Measurements from ENCODE around the gene STARD13. TPM values are rescaled to one million over a fixed set of nuclear protein-coding genes. Genes with fewer than 3 reads are reported as not detected.

Gene STARD13
- total RNA-seq, 2 experiments from 2014 or later = 0.48 to 0.99 TPM

GRCh38 chr13:33279414-33280278 is 5.9 kb downstream of the STARD13 start:
- POLR2A ChIA-PET = no interaction called here
- DNase-seq = no peak
- Mint-ChIP-seq H3K27me3 (peaks cover 22% of the 10 kb centered on the region), H3K9me3 (no peaks in the 10 kb centered on the region), H3K27ac (no peak overlapping the region), H3K4me3 (no peak overlapping the region), H3K4me1 (ENCODE audit: low read depth) (no peaks in the 10 kb centered on the region), H3K36me3 (no peaks in the 10 kb centered on the region)
- CTCF ChIA-PET = no interaction called here
- intact Hi-C loops (cut with micrococcal nuclease) = no loop called here

DNA sequence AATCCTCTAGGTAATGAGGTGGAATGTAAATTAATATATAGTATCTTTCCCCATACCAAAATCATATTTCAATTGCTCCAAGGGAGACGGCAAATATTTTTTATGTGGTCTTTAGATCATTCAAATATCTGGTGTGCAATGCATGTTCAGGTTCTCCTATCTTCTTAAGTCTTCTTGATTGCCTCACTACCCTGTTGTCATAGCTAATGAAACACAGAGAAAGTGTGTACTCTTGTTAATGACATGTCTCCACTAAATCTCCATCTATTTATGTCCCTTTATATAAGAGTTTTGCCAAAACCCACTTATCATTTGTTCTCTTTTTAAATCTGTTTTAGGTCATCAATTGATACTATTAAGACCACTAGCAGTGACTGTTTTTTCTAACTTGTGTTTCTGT is 6.6 kb downstream of the STARD13 start:
- Mint-ChIP-seq H3K27me3 (peaks cover 19% of the 10 kb centered on the region), H3K9me3 (no peaks in the 10 kb centered on the region), H3K36me3 (no peaks in the 10 kb centered on the region), H3K4me1 (ENCODE audit: low read depth) (no peaks in the 10 kb centered on the region), H3K27ac (no peak overlapping the region), H3K4me3 (no peak overlapping the region)
- DNase-seq = no peak
- intact Hi-C loops (cut with micrococcal nuclease) = no loop called here
- ChIA-PET CTCF (no interaction called here), POLR2A (no interaction called here)

DNA sequence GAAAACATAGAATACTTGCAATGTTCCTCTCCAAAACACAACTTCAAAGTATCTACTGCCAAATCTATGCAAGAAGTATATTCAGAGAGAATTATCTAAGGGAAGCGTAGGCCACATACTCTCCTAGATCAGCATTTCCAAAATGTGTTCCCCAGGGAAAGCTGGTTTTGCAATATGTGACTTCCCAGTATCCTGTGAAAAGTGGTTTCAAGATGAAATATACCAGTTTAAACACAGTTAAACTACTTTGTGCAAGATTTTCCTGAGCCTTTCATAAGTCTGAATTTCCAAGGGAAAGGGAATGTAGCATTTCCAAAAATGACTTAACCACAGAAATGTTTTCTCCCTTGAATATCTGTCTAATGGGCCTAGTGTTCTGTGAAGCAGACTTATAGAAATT is 7.6 kb downstream of the STARD13 start:
- ChIA-PET CTCF (no interaction called here), POLR2A (no interaction called here)
- no peak for DNase-seq
- no peaks in the 10 kb centered on the region for H3K4me1 Mint-ChIP-seq (ENCODE audit: low read depth)
- no peaks in the 10 kb centered on the region for H3K9me3 Mint-ChIP-seq
- H3K27me3 Mint-ChIP-seq = peaks cover 17% of the 10 kb centered on the region
- intact Hi-C loops (cut with micrococcal nuclease) = no loop called here
- no peak overlapping the region for H3K4me3 Mint-ChIP-seq
- no peak overlapping the region for H3K27ac Mint-ChIP-seq
- no peaks in the 10 kb centered on the region for H3K36me3 Mint-ChIP-seq

DNA sequence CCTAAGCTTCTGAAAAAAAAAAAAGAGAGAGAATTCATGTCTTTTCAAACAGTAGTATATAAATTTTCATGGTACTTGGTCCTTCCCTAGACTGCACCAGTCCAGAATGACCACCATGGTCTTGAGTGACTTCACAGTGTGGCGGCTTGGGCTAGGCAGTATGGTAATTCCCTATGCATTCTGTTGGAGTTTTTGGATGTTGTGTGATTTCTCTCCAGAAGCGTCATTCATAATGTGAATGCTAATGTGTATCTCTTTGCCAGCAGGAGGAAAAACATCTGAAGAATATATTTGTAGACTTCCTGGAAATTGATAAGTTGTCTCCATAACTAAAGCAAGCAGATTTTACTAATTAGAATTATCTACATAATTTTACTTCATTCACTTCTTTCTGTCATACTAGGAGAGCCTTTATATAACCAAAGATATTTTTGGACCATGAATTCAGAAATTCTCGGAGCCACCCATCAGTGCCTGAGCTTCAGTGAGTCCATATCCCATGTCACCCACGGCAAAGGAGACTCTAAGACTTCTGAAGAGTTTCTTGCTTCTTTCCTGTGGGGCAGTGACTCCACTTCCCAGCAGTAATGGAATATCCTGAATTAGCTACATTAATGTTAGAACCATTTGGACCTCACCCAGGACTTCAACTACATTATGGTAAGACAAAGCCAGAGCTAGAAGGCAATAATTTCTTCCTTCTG is 8.4 kb downstream of the STARD13 start:
- Mint-ChIP-seq H3K4me1 (ENCODE audit: low read depth) (no peaks in the 10 kb centered on the region), H3K9me3 (no peaks in the 10 kb centered on the region), H3K36me3 (no peaks in the 10 kb centered on the region), H3K27me3 (peaks cover 23% of the 10 kb centered on the region), H3K27ac (no peak overlapping the region), H3K4me3 (no peak overlapping the region)
- POLR2A ChIA-PET = no interaction called here
- DNase-seq = no peak
- intact Hi-C loops (cut with micrococcal nuclease) = no loop called here
- CTCF ChIA-PET = no interaction called here

- no peak overlapping the region for H3K27ac Mint-ChIP-seq
- no peak overlapping the region for H3K4me3 Mint-ChIP-seq
- peaks cover 18% of the 10 kb centered on the region for H3K27me3 Mint-ChIP-seq
- H3K36me3 Mint-ChIP-seq = no peaks in the 10 kb centered on the region
- no peaks in the 10 kb centered on the region for H3K4me1 Mint-ChIP-seq (ENCODE audit: low read depth)
- intact Hi-C loops (cut with micrococcal nuclease) = no loop called here
- CTCF ChIA-PET = no interaction called here
- no peak for DNase-seq
- no peaks in the 10 kb centered on the region for H3K9me3 Mint-ChIP-seq
- POLR2A ChIA-PET = no interaction called here
Observed at GRCh38 chr13:33276570-33276969, 9.0 kb downstream of the STARD13 start.

GRCh38 chr13:33275916-33276315 is 9.6 kb downstream of the STARD13 start:
- no peak overlapping the region for H3K27ac Mint-ChIP-seq
- intact Hi-C loops (cut with micrococcal nuclease) = no loop called here
- CTCF ChIA-PET = no interaction called here

GRCh38 chr13:33274264-33274663 is 11.3 kb downstream of the STARD13 start:
- ChIA-PET POLR2A (no interaction called here), CTCF (no interaction called here)
- H3K27me3 Mint-ChIP-seq = peaks cover 16% of the 10 kb centered on the region
- intact Hi-C loops (cut with micrococcal nuclease) = no loop called here
- H3K4me3 Mint-ChIP-seq = no peak overlapping the region
- H3K9me3 Mint-ChIP-seq = no peaks in the 10 kb centered on the region
- DNase-seq = no peak
- no peaks in the 10 kb centered on the region for H3K36me3 Mint-ChIP-seq
- no peak overlapping the region for H3K27ac Mint-ChIP-seq
- no peaks in the 10 kb centered on the region for H3K4me1 Mint-ChIP-seq (ENCODE audit: low read depth)

More at GRCh38 chr13:33275916-33276315, 9.6 kb downstream of the STARD13 start:
- Mint-ChIP-seq H3K4me3 (no peak overlapping the region), H3K36me3 (no peaks in the 10 kb centered on the region), H3K4me1 (ENCODE audit: low read depth) (no peaks in the 10 kb centered on the region), H3K27me3 (peaks cover 18% of the 10 kb centered on the region), H3K9me3 (no peaks in the 10 kb centered on the region)
- POLR2A ChIA-PET = no interaction called here
- DNase-seq = no peak

- POLR2A ChIA-PET = no interaction called here
- CTCF ChIA-PET = no interaction called here
- no peaks in the 10 kb centered on the region for H3K36me3 Mint-ChIP-seq
Observed at GRCh38 chr13:33272531-33273124, 12.9 kb downstream of the STARD13 start.

DNA sequence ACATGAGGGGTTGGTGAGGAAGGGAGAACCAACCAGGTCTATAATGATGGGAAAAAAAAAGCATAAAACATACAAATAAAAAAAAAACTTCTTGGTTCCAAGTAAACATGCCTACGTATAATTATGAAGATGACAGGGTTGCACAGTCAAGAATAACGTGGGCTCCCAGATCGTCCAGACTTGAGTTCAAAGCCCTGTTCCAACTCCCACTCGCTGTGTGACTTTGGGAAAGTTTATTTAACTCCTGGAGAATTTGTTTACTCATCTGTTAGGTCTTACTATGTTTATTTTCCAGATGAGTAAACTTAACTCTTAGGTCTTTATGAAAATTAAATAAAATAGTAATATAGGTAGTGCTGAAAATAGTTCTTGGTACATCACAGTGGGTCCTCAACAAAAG is 13.8 kb downstream of the STARD13 start:
- Mint-ChIP-seq H3K27ac (no peak overlapping the region), H3K9me3 (no peaks in the 10 kb centered on the region), H3K36me3 (no peaks in the 10 kb centered on the region), H3K4me3 (no peak overlapping the region), H3K4me1 (ENCODE audit: low read depth) (no peaks in the 10 kb centered on the region), H3K27me3 (peaks cover 11% of the 10 kb centered on the region)
- POLR2A ChIA-PET = no interaction called here
- intact Hi-C loops (cut with micrococcal nuclease) = no loop called here
- no peak for DNase-seq
- CTCF ChIA-PET = no interaction called here

More at GRCh38 chr13:33272531-33273124, 12.9 kb downstream of the STARD13 start:
- no peaks in the 10 kb centered on the region for H3K4me1 Mint-ChIP-seq (ENCODE audit: low read depth)
- intact Hi-C loops (cut with micrococcal nuclease) = no loop called here
- H3K9me3 Mint-ChIP-seq = no peaks in the 10 kb centered on the region
- H3K27ac Mint-ChIP-seq = no peak overlapping the region
- DNase-seq = no peak
- peaks cover 11% of the 10 kb centered on the region for H3K27me3 Mint-ChIP-seq
- no peak overlapping the region for H3K4me3 Mint-ChIP-seq

GRCh38 chr13:33270895-33271538 is 14.5 kb downstream of the STARD13 start:
- intact Hi-C loops (cut with micrococcal nuclease) = no loop called here
- H3K36me3 Mint-ChIP-seq = no peaks in the 10 kb centered on the region
- POLR2A ChIA-PET = no interaction called here
- H3K27me3 Mint-ChIP-seq = peaks cover 11% of the 10 kb centered on the region
- H3K9me3 Mint-ChIP-seq = no peaks in the 10 kb centered on the region
- no peak overlapping the region for H3K4me3 Mint-ChIP-seq
- CTCF ChIA-PET = no interaction called here
- no peak for DNase-seq
- H3K27ac Mint-ChIP-seq = no peak overlapping the region
- H3K4me1 Mint-ChIP-seq (ENCODE audit: low read depth) = no peaks in the 10 kb centered on the region

GRCh38 chr13:33265607-33266006 is 19.9 kb downstream of the STARD13 start:
- no peaks in the 10 kb centered on the region for H3K9me3 Mint-ChIP-seq
- no peaks in the 10 kb centered on the region for H3K4me1 Mint-ChIP-seq (ENCODE audit: low read depth)
- ChIA-PET CTCF (no interaction called here), POLR2A (no interaction called here)
- H3K27ac Mint-ChIP-seq = no peak overlapping the region
- H3K36me3 Mint-ChIP-seq = no peaks in the 10 kb centered on the region
- peaks cover 4% of the 10 kb centered on the region for H3K27me3 Mint-ChIP-seq
- no peak for DNase-seq
- no peak overlapping the region for H3K4me3 Mint-ChIP-seq
- intact Hi-C loops (cut with micrococcal nuclease) = no loop called here

DNA sequence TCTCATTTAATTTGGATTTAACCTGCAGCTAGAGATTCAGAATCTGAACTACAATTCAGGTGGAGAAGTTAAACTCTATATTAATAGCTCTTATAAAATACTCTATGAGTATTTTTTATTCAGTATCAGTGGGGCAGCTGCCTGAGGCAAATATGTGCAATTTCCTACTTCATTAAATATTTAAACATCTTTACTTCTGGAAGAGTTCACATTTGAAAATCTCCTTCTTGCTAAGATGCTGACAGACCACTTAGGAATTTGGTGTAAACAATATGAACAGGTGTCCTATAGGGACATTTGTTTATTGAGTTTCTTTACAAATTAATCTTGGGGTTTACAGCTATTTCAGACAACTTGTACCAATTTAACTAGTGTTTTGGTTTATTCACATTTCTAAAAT is 20.4 kb downstream of the STARD13 start:
- CTCF ChIA-PET = no interaction called here
- no peak overlapping the region for H3K4me3 Mint-ChIP-seq
- peaks cover 4% of the 10 kb centered on the region for H3K27me3 Mint-ChIP-seq
- H3K4me1 Mint-ChIP-seq (ENCODE audit: low read depth) = no peaks in the 10 kb centered on the region
- H3K27ac Mint-ChIP-seq = no peak overlapping the region
- no peaks in the 10 kb centered on the region for H3K9me3 Mint-ChIP-seq
- H3K36me3 Mint-ChIP-seq = no peaks in the 10 kb centered on the region
- intact Hi-C loops (cut with micrococcal nuclease) = no loop called here
- no peak for DNase-seq
- POLR2A ChIA-PET = no interaction called here
